Uterus (tissue), 4 donors: Measurements from ENCODE around the gene PUDP. TPM values are rescaled to one million over a fixed set of nuclear protein-coding genes. Genes with fewer than 3 reads are reported as not detected.

Experiments used
- DNase-seq, 2 donors: peaks; one replicate each; pipeline ENCODE4 v3.0.0-alpha.2; 2019 to 2020
- H3K27ac ChIP-seq, 2 donors: fragments of 200-600 bp; sonication (generic); 1 replicate in 1 of 2; 2 replicates in 1 of 2; pipeline ENCODE4 v1.5.1; 2016 to 2018
- H3K27me3 ChIP-seq, 2 donors: fragments of 200-600 bp; sonication (generic); one replicate each; pipeline ENCODE4 v1.5.1; 2018 to 2019; ENCODE audit warnings: control low read depth in 1 of 2
- H3K36me3 ChIP-seq, 2 donors: fragments of 200-600 bp; sonication (generic); one replicate each; pipeline ENCODE4 v1.5.1; 2019; ENCODE audit warnings: control low read depth in 1 of 2
- H3K4me1 ChIP-seq, 2 donors: fragments of 200-600 bp; sonication (generic); one replicate each; pipeline ENCODE4 v1.5.1; 2018 to 2019; ENCODE audit warnings: control low read depth in 1 of 2
- H3K4me3 ChIP-seq, 2 donors: fragments of 200-600 bp; sonication (generic); 1 replicate in 1 of 2; 2 replicates in 1 of 2; pipeline ENCODE4 v1.5.1; 2018 to 2019; ENCODE audit warnings: mild to moderate bottlenecking in 1 of 2
- H3K9me3 ChIP-seq, 2 donors: fragments of 200-600 bp; sonication (generic); one replicate each; pipeline ENCODE4 v1.5.1; 2019; ENCODE audit warnings: control low read depth in 1 of 2
- CTCF ChIP-seq, 4 experiments: fragments of 200-600 bp in 2 of 4; fragments of 450-650 bp in 2 of 4; sonication (generic) in 2 of 4; IDR thresholded peaks; one replicate each; pipeline ENCODE4 v1.5.1; 2016 to 2019; ENCODE audit warnings: antibody characterized with exemption in 4 of 4, mild to moderate bottlenecking in 2 of 4, moderate library complexity in 1 of 4
- POLR2A ChIP-seq, 2 donors: fragments of 450-650 bp; IDR thresholded peaks; one replicate each; pipeline ENCODE4 v1.6.1; 2016; ENCODE audit warnings: antibody characterized with exemption in 2 of 2, mild to moderate bottlenecking in 1 of 2, moderate library complexity in 1 of 2
- intact Hi-C: fragments of 100-400 bp; cut with DNase I; formaldehyde crosslinking; loops from one replicate; pipeline ENCODE4 v1.15.1; 2023; ENCODE audit warnings: low total_unique reads
- total RNA-seq, 4 donors: library from RNA; depleted of rRNA in 3 of 4; stranded (reverse); fragments of >200 nt in 3 of 4; gene quantifications; one replicate each; pipeline versions ENCODE4 v1.1.0 to v1.2.4, GENCODE V29; 2014 to 2023
- donor health status: DM: yes; HTN: yes; CAD: no.

The PUDP gene
- total RNA-seq, 4 donors from 2014 or later: 11.4 to 32.3 (median 14.5) TPM

- Histone ChIP-seq H3K9me3 (no peaks in the 10 kb centered on the region), H3K27me3 (no peaks in the 10 kb centered on the region), H3K4me3 (no peak overlapping the region), H3K36me3 (no peaks in the 10 kb centered on the region), H3K27ac (no peak overlapping the region), H3K4me1 (no peaks in the 10 kb centered on the region)
- intact Hi-C loops: no loop called here
- DNase-seq: no peak
- no peak for TF ChIP-seq CTCF (IDR thresholded peaks at IDR 0.05)
- no peak for TF ChIP-seq POLR2A (IDR thresholded peaks at IDR 0.05)
Observed at GRCh38 chrX:7076245-7076661, 71.7 kb downstream of the PUDP start.

- H3K27ac ChIP-seq: no peak overlapping the region
- no peak for DNase-seq
- TF ChIP-seq POLR2A (IDR thresholded peaks at IDR 0.05) (no peak), CTCF (IDR thresholded peaks at IDR 0.05) (no peak)
Observed at GRCh38 chrX:7074908-7075204, 73.1 kb downstream of the PUDP start.

GRCh38 chrX:7074148-7074907, 73.6 kb downstream of the PUDP start:
- intact Hi-C loops: no loop called here
- Histone ChIP-seq H3K9me3 (no peaks in the 10 kb centered on the region), H3K4me1 (no peaks in the 10 kb centered on the region), H3K27me3 (no peaks in the 10 kb centered on the region), H3K36me3 (no peaks in the 10 kb centered on the region), H3K27ac (no peak overlapping the region), H3K4me3 (no peak overlapping the region)
- no peak for TF ChIP-seq POLR2A (IDR thresholded peaks at IDR 0.05)
- TF ChIP-seq CTCF (IDR thresholded peaks at IDR 0.05): no peak
- no peak for DNase-seq

More at GRCh38 chrX:7074908-7075204, 73.1 kb downstream of the PUDP start:
- H3K9me3 ChIP-seq: no peaks in the 10 kb centered on the region
- no peaks in the 10 kb centered on the region for H3K27me3 ChIP-seq
- no peaks in the 10 kb centered on the region for H3K4me1 ChIP-seq
- H3K4me3 ChIP-seq: no peak overlapping the region
- H3K36me3 ChIP-seq: no peaks in the 10 kb centered on the region
- intact Hi-C loops: no loop called here

GRCh38 chrX:7073336-7073735, 74.6 kb downstream of the PUDP start:
- Histone ChIP-seq H3K4me3 (no peak overlapping the region), H3K9me3 (no peaks in the 10 kb centered on the region), H3K27ac (no peak overlapping the region), H3K27me3 (no peaks in the 10 kb centered on the region), H3K4me1 (no peaks in the 10 kb centered on the region), H3K36me3 (no peaks in the 10 kb centered on the region)
- TF ChIP-seq POLR2A (IDR thresholded peaks at IDR 0.05): no peak
- TF ChIP-seq CTCF (IDR thresholded peaks at IDR 0.05): no peak
- no peak for DNase-seq
- intact Hi-C loops: no loop called here

- intact Hi-C loops: no loop called here
- Histone ChIP-seq H3K9me3 (no peaks in the 10 kb centered on the region), H3K27me3 (no peaks in the 10 kb centered on the region), H3K27ac (no peak overlapping the region), H3K36me3 (no peaks in the 10 kb centered on the region), H3K4me1 (no peaks in the 10 kb centered on the region), H3K4me3 (no peak overlapping the region)
- no peak for TF ChIP-seq CTCF (IDR thresholded peaks at IDR 0.05)
- TF ChIP-seq POLR2A (IDR thresholded peaks at IDR 0.05): no peak
- no peak for DNase-seq
Observed at GRCh38 chrX:7072856-7073255, 75.1 kb downstream of the PUDP start.
